ENCODE data around the gene PARS2.

- no peak for TF ChIP-seq POLR2A (IDR thresholded peaks at IDR 0.05)
- TF ChIP-seq CTCF (IDR thresholded peaks at IDR 0.05), result no peak
These were observed 42.6 kb downstream of the PARS2 start for GRCh38 chr1:54721719-54722118.
